H1 (cell line): ENCODE measurements around the gene TANC1. TPM values are rescaled to one million over a fixed set of nuclear protein-coding genes. Genes with fewer than 3 reads are reported as not detected.

Source experiments
- CBX8 ChIP-seq: fragments of 300-800, 300-1000 bp; sonication (generic); IDR thresholded peaks from 2 replicates; pipeline ENCODE4 v1.7.1; 2016; ENCODE audit warnings: low read depth, low read length, borderline replicate concordance
- EP300 ChIP-seq, 2 experiments: IDR thresholded peaks; 1 replicate in 1 of 2; 2 replicates in 1 of 2; pipeline ENCODE4 v1.6.1; 2011 to 2012; ENCODE audit warnings: low read depth in 2 of 2, low read length in 2 of 2, mild to moderate bottlenecking in 2 of 2, borderline replicate concordance in 1 of 2, inconsistent platforms in 1 of 2, moderate library complexity in 1 of 2
- KDM4A ChIP-seq: IDR thresholded peaks from one replicate; pipeline ENCODE4 v1.7.1; 2012; ENCODE audit warnings: low read depth, mild to moderate bottlenecking, moderate library complexity, low read length, inconsistent platforms; ENCODE audit not compliant: severe bottlenecking
- POU5F1 ChIP-seq: IDR thresholded peaks from 2 replicates; pipeline ENCODE4 v1.6.1; 2011; ENCODE audit warnings: low read depth, mild to moderate bottlenecking, low read length, moderate library complexity
- RAD21 ChIP-seq, 2 experiments: IDR thresholded peaks in 1 of 2; conservative IDR thresholded peaks in 1 of 2; 2 replicates each; pipeline ENCODE4 v1.6.1; 2011; ENCODE audit warnings: low read depth in 2 of 2, low read length in 2 of 2, improper control_type of control experiment in 1 of 2, inconsistent platforms in 1 of 2, mild to moderate bottlenecking in 1 of 2, moderate library complexity in 1 of 2
- TBP ChIP-seq: IDR thresholded peaks from 2 replicates; pipeline ENCODE4 v1.6.1; 2011; ENCODE audit warnings: low read depth, low read length, improper control_type of control experiment
- polyA plus RNA-seq, 7 experiments: library from polyadenylated mRNA; depleted of rRNA in 3 of 7; stranded (reverse) in 5 of 7; unstranded in 2 of 7; fragments of >200 nt in 5 of 7; fragments of 200-250 nt in 2 of 7; gene quantifications; 1 replicate in 5 of 7; 2 replicates in 1 of 7; 4 replicates in 1 of 7; pipeline versions ENCODE4 v1.2.1 to v1.2.3, GENCODE V29; 2011 to 2013; ENCODE audit warnings: missing spikeins in 2 of 7, mixed read lengths in 2 of 7
- total RNA-seq: library from RNA; stranded (reverse); fragmentation: NEBNext Ultra II Directional; extraction: Animal tissue kit (Norgen Biotek cat#: 25700); gene quantifications from 2 replicates; pipeline ENCODE4 v1.2.1, GENCODE V29; 2021

TANC1 gene
- total and polyA plus RNA-seq, 2 of the 8 experiments (the other 6 are each of a cell fraction or from before 2014, with no cell fraction given): 4.1 to 7.6 TPM

DNA sequence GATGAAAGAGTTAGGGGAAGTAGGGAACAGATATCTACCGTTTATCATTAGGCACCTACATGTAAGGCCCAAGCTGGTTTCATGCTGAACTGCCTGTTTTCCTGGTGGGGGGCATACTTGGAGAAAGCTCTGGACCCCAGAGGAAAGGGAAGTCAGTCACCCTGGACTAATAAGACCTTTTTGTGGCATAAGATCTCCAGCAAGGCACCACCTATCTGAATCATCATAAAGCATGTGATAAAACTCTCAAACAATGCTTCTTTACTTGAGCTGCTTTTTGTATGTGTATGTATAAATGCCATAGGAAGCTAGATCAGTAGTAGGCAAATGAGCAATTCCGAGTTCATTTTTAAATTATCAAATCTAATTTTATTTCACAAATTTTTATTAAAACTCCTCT is 104.8 kb downstream of the TANC1 start (continued):
- TF ChIP-seq CBX8 (no peak), TBP (no peak), POU5F1 (no peak), RAD21 (IDR thresholded peaks at IDR 0.05 in 1 of 2, conservative IDR thresholded peaks at IDR 0.05 in 1 of 2; ENCODE audit: low read depth in 2 of 2, low read length in 2 of 2) (no peak), KDM4A (no peak), EP300 (IDR thresholded peaks at IDR 0.05; ENCODE audit: borderline replicate concordance in 1 of 2, low read depth in 2 of 2, low read length in 2 of 2) (no peak)
